Esophagus squamous epithelium (tissue), 5 donors: ENCODE measurements around the gene SUPT6H. TPM values are rescaled to one million over a fixed set of nuclear protein-coding genes. Genes with fewer than 3 reads are reported as not detected.

Experiments used
- DNase-seq: peaks from one replicate; lab custom pipeline; 2025; lab: John Stamatoyannopoulos, UW
- H3K27ac ChIP-seq, 4 donors: fragments of 200-600 bp; sonication (generic); one replicate each; pipeline ENCODE4 v1.5.1; 2016 to 2019; ENCODE audit warnings: mild to moderate bottlenecking in 1 of 4
- H3K27me3 ChIP-seq, 4 donors: fragments of 200-600 bp; sonication (generic); 1 replicate in 3 of 4; 2 replicates in 1 of 4; pipeline versions ENCODE4 v1.5.1 to v1.6.0; 2017 to 2021; ENCODE audit warnings: antibody characterized with exemption in 1 of 4
- H3K36me3 ChIP-seq, 3 donors: fragments of 200-600 bp; sonication (generic); one replicate each; pipeline ENCODE4 v1.5.1; 2016 to 2019
- H3K4me1 ChIP-seq, 3 donors: fragments of 200-600 bp; sonication (generic); one replicate each; pipeline ENCODE4 v1.5.1; 2017 to 2019
- H3K4me3 ChIP-seq, 4 donors: fragments of 200-600 bp; sonication (generic); 1 replicate in 3 of 4; 2 replicates in 1 of 4; pipeline ENCODE4 v1.5.1; 2016 to 2019; ENCODE audit warnings: mild to moderate bottlenecking in 2 of 4, moderate library complexity in 1 of 4
- H3K9me3 ChIP-seq, 3 donors: fragments of 200-600 bp; sonication (generic); one replicate each; pipeline ENCODE4 v1.5.1; 2016 to 2019
- POLR2A ChIP-seq, 4 donors: fragments of 450-650 bp; IDR thresholded peaks; one replicate each; pipeline ENCODE4 v1.6.1; 2017; ENCODE audit warnings: antibody characterized with exemption in 4 of 4, mild to moderate bottlenecking in 4 of 4, moderate library complexity in 3 of 4
- WGBS, 2 donors: methylation state at CpG; one replicate each; pipeline ENCODE4 v1.1.5; 2018; 5-methylcytosine and 5-hydroxymethylcytosine counted together
- intact Hi-C: fragments of 100-400 bp; cut with DNase I; formaldehyde crosslinking; loops from one replicate; pipeline ENCODE4 v1.15.0; 2022
- total RNA-seq, 4 donors: library from RNA; depleted of rRNA; stranded (reverse); fragments of >200 nt; gene quantifications; one replicate each; pipeline ENCODE4 v1.1.0, GENCODE V29; 2016
- TF ChIP-seq, protein P1 (sequence below), 6 experiments: fragments of 450-650 bp in 4 of 6; fragments of 200-600 bp in 2 of 6; sonication (generic) in 2 of 6; IDR thresholded peaks; one replicate each; pipeline ENCODE4 v1.5.1; 2016 to 2019; ENCODE audit warnings: antibody characterized with exemption in 6 of 6, mild to moderate bottlenecking in 4 of 6, moderate library complexity in 4 of 6
- donor health status: DM: yes; HTN: yes; CAD: no.

SUPT6H gene
- total RNA-seq, 4 donors from 2014 or later = 26.4 to 59.3 (median 48.8) TPM

DNA sequence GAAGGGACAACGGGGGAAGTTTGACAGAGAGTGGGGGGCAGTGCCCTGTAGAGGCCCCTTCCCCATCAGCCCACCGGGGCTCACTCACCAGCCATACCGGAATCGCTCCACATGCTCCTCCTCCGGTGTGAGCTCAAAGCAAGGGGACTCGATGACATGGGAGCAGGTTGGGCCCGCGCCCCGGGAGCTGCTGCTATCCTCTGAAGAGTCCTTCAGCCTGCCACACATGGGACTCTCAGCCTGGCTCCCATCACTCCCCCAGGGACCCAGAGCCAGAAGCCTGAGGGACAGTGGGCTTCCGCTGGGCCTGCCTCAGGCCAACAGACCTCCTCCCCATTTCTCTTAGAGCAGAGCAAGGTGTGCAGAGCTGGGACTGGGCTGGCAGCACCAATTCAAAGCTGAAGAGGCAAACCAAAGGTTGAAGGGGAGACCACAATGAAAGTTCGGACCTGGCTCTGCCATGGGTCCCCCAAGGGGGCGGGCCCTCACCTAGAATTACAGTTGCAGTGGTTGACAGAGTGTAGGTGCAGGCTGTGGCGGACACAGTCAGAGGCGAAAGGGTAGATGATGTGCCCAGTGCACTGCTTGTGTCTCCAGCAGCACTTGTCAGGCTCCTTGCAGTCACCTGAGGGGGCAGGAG, 42.3 kb downstream of the SUPT6H start:
- no peak overlapping the region for H3K4me3 ChIP-seq
- no peak overlapping the region for H3K27ac ChIP-seq
- H3K36me3 ChIP-seq = peaks cover 27 to 67% (median 37%) of the 10 kb centered on the region in 3 donors
- TF ChIP-seq, protein P1, sequence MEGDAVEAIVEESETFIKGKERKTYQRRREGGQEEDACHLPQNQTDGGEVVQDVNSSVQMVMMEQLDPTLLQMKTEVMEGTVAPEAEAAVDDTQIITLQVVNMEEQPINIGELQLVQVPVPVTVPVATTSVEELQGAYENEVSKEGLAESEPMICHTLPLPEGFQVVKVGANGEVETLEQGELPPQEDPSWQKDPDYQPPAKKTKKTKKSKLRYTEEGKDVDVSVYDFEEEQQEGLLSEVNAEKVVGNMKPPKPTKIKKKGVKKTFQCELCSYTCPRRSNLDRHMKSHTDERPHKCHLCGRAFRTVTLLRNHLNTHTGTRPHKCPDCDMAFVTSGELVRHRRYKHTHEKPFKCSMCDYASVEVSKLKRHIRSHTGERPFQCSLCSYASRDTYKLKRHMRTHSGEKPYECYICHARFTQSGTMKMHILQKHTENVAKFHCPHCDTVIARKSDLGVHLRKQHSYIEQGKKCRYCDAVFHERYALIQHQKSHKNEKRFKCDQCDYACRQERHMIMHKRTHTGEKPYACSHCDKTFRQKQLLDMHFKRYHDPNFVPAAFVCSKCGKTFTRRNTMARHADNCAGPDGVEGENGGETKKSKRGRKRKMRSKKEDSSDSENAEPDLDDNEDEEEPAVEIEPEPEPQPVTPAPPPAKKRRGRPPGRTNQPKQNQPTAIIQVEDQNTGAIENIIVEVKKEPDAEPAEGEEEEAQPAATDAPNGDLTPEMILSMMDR (IDR thresholded peaks at IDR 0.05) = no peak
- no peak for TF ChIP-seq POLR2A (IDR thresholded peaks at IDR 0.05)
- intact Hi-C loops = no loop called here
- DNase-seq = no peak
- WGBS, 2 donors = 79 to 89% methylated on average over 5 to 7 of the region's 14 CpGs
- peaks cover 0 to 6% (median 0%) of the 10 kb centered on the region in 3 donors for H3K4me1 ChIP-seq
- H3K27me3 ChIP-seq = no peaks in the 10 kb centered on the region
- no peaks in the 10 kb centered on the region for H3K9me3 ChIP-seq

DNA sequence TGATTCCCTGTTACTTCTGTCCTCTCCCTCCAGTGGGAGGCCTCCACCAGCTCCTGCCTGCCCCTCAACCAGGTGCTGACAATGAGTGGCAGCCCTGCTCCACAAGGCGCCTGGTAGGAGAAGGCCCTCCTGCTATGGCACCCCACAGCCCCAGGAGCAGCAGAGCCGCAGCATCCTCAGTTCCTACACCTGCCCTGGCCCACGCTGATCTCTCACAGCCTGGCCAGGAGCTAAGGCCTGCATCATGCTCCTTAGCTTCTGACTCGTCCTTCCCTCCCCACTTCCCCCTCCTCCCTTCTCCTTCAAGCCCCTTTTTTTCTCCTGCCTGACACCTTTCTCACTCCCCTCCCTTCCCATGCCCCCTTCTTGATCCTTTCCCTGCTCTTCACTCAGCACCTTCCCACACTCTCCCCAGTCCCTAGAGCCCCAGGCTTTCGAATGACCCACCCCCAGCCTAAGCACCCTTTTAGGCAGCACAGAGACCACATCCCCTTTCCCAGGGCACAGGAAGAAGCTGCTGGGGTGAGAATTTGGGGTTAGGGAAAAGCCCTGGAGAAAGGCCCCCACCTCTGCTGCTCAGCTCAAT, 43.2 kb downstream of the SUPT6H start:
- DNase-seq = no peak
- no peak for TF ChIP-seq POLR2A (IDR thresholded peaks at IDR 0.05)
- TF ChIP-seq, protein P1 (IDR thresholded peaks at IDR 0.05) = no peak
- no peak overlapping the region for H3K27ac ChIP-seq
- H3K36me3 ChIP-seq = peaks cover 20 to 59% (median 29%) of the 10 kb centered on the region in 3 donors
- H3K4me1 ChIP-seq = peaks cover 3 to 14% (median 4%) of the 10 kb centered on the region in 3 donors
- H3K4me3 ChIP-seq = no peak overlapping the region
- intact Hi-C loops = no loop called here
- WGBS, 2 donors = 69 to 81% methylated on average over 4 to 5 of the region's 5 CpGs
- no peaks in the 10 kb centered on the region for H3K9me3 ChIP-seq
- no peaks in the 10 kb centered on the region for H3K27me3 ChIP-seq

DNA sequence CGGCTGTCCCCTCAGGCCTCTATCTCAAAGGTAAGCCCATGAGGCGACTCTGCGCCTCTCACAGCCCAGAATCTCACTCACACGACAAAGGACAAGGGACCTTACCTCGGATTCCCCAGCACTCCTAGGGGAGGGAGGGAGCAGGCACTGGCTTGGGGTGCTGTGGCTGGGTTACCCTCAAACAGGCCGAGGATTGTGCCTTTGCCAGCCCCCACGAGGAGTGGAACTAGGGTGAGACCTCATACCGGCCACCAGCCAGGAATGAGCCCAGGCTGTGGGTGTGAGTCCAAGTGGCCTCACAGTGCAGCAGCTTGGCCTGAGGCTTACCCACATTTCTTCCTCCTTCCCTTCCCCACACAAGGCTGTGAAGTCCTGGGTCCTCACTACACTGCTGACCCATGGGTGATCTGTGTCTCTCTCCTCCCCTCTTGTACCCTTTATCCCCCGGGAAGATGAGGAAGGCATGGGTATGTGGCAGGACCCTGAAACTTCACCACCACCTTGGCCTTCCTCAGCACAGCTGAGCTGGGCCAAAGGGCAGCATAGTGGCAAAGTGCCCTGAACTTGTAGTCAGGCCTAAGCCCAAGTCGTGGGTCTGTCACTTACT, 43.8 kb downstream of the SUPT6H start:
- no peak overlapping the region for H3K27ac ChIP-seq
- no peak for DNase-seq
- peaks cover 3 to 20% (median 6%) of the 10 kb centered on the region in 3 donors for H3K4me1 ChIP-seq
- H3K4me3 ChIP-seq = no peak overlapping the region
- TF ChIP-seq POLR2A (IDR thresholded peaks at IDR 0.05) = no peak
- TF ChIP-seq, protein P1 (IDR thresholded peaks at IDR 0.05) = no peak
- intact Hi-C loops = no loop called here
- 28 to 64% methylated on average over 2 to 6 of the region's 10 CpGs for WGBS, 2 donors
- H3K27me3 ChIP-seq = no peaks in the 10 kb centered on the region
- no peaks in the 10 kb centered on the region for H3K9me3 ChIP-seq
- peaks cover 13 to 52% (median 22%) of the 10 kb centered on the region in 3 donors for H3K36me3 ChIP-seq

DNA sequence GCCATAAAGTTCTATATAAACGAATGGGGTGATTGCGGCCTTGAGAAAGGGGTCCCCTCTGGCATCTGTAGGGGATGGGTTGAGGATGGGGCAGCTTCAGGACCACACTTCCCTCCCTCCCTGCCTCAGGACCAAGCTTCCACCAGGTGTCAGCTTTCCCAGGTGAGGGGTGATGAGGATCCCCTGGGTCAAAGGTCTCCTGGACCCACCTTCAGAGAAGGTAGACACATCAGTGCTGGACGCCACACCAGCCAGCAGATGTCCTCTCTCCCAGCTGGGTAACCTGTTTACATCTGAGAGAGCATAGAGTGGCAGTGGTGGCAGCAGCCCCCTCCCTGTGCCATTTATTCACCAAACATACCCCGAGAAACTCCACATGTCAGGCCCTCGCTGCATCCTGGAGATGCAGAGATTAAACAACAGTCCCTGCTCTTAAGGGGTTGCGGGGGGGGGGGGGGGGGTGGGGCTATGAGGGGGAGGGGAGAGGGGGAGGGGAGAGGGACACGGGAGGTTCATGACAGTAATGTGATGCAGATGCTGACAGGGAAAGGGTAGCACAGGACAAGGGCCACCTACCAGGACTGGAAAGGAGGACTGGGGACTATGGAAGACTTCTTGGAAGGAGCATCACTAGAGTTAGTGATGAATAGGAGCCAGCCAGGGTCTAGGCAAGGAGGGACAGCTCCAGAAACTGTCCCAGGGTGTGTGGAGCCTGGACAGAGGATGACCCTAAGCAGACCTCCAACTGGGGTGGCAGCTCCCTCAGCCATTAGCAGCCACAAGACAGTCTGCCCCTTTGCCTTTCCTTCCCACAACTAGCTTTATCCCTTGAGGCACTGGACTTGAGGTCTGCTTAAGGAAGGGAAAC, 44.7 kb downstream of the SUPT6H start:
- no peak overlapping the region for H3K4me3 ChIP-seq
- H3K27ac ChIP-seq = no peak overlapping the region
- peaks cover 6 to 44% (median 14%) of the 10 kb centered on the region in 3 donors for H3K36me3 ChIP-seq
- no peak for DNase-seq
- H3K27me3 ChIP-seq = no peaks in the 10 kb centered on the region
- intact Hi-C loops = no loop called here
- peaks cover 6 to 27% (median 8%) of the 10 kb centered on the region in 3 donors for H3K4me1 ChIP-seq
- TF ChIP-seq POLR2A (IDR thresholded peaks at IDR 0.05) = no peak
- TF ChIP-seq, protein P1 (IDR thresholded peaks at IDR 0.05) = no peak
- 68 to 85% methylated on average over 3 of the region's 7 CpGs for WGBS, 2 donors
- no peaks in the 10 kb centered on the region for H3K9me3 ChIP-seq
